NK-92 (cell line): ENCODE measurements around the gene STX5.
"Not testable (repeated sequence)": the region's sequence is repeated elsewhere in the genome, so short reads cannot be mapped to it uniquely, and the experiment has no call there.

Experiments
- DNase-seq: peaks from one replicate; lab custom pipeline; 2025; ENCODE audit not compliant: unreplicated experiment; lab: John Stamatoyannopoulos, UW

The STX5 gene

GRCh38 chr11:62786318-62787004 lies 45.4 kb downstream of the STX5 start:
- no peak for DNase-seq

- no peak for DNase-seq
Observed at GRCh38 chr11:62782753-62783152, 49.1 kb downstream of the STX5 start.

DNA sequence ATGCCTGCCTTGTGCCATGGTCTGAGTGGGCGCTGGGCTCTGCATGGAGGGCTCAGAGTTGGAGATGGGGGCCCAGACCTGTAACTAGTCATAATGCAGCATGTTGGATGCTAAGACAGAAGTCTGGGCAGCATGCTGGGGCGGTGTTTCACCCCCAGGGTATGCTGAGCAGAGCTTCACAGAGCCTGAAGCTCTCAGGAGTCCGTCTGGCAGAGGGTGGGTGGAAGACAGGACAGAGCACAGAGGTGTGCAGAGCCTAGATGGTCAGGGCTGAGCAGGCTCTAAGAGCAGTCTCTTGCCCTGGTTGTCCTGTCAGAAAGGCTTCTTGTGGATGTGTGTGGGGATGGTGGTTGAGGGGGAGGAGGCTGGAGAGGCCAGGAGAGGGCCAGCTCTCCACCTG lies 53.4 kb downstream of the STX5 start:
- no peak for DNase-seq

DNA sequence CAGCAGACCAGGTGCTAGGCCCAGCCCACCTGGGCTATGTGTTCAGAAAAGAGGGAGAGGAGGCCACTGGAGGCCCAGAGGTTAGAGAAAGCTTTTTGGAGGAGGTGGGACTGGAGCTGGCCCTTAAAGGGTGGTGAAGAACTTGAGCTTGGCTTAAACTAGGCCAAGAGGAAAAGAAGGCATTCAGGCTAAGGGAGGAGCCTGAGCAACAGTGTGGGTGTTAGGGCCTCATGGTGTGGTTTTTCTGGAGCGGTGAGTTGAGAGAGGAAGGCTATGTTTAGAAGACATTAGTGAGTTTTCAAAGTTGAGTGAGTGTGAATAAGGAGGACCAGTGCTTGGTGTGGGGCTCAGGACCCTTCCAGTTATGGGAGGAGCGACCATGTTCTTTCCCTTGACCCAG lies 54.5 kb downstream of the STX5 start:
- DNase-seq: no peak

DNA sequence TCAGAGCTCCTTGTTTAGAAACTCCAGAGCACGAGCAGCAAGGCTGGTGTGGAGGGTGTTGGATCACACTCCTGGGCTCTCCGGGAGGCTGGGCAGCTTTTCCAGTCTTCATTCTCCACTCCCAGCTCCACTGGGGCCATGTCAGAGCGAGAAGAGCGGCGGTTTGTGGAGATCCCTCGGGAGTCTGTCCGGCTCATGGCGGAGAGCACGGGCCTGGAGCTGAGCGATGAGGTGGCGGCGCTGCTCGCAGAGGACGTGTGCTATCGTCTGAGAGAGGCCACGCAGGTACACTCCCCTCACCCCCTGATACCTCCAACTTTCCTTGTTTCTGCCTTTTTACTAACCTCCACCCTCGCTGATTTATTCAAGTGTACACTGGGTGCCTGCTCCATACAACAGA lies 56.2 kb downstream of the STX5 start:
- DNase-seq: no peak

DNA sequence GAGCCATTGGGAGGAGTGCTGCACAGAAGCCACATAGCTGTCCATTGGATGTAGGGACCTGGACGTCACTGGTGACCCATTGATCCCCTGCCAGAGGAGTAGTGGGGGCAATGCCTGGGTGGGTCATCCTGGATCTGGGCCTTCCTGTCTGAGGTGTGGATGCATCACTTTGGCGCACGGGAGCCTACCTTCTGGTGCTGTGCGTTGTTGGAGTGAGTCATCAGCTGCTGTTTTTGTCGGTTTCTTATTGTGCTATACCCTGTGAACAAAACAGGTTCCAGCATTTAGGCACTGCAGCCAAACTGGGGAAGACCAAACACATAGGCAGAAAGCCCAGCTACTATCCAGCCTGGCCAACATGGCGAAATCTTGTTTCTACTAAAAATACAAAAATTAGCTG lies 57.4 kb downstream of the STX5 start:
- DNase-seq: no peak

DNA sequence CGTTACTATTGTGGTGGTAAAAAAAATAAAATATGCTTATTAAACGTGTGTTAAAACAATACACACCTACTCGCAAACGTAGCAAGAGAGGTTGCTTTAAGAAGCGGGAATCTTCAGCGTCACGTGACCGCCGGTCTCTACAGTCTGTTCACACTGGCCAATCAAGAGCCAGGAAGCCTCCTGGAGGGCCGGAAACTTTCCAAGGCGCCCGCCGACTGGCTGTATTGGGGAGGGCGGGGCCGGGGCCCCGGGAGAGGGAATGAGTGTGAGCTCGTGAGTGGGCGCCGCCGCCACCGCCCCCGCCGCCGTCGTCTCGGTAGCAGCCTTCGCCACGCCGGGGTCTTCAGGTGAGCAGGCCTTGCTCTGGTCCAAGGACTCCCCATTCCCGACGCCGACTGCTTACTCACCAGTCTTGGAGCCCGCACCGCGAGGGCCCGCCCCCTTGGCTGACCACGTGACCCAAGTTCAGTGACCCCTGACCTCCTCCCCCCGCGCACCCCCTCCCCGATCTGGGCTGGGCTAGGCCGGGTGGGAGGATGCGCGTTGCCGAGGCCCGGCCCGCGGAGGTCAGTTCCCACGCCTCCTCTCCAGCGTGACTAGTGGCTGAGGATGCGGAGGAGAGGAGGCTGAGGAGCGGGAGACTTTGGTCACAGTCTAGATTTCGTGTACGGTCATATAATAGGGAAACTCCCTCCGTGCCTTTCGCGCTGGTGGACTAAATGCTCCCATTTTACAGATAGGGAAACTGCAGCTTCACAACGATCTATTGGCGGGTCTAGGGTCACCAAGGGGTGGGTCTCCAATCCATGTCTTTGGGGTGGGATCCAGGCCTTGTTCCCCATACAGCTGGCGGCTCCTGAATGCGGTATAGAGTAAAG lies 60.5 kb downstream of the STX5 start, which contains the start of gene TAF6L:
TSS of gene TAF6L (plus strand) at position 253 of the 878 bp plus-strand sequence. CDS start 4,388 bp downstream, outside the sequence.
- no peak for DNase-seq

DNA sequence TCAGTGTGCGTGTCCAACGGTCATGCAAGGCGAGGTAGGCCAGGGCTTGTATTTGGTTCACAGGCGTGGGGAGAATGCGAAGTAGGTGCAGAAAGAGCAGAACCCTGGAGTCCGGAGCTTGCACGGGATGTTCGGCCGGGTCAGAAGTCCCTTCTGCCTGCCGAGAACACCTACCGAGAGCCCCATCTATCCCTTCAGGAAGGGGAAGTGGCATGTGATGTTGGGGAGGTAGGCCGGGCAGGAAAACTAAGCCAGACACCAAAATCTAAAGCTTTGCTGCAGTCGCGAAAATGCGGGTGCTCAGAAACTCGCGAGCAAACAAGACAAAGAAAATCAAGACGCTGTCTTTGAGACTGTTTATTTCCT lies 61.1 kb downstream of the STX5 start:
- DNase-seq: no peak

- not testable (repeated sequence) for DNase-seq
Observed at GRCh38 chr11:62760867-62761227, 71.0 kb downstream of the STX5 start.

DNA sequence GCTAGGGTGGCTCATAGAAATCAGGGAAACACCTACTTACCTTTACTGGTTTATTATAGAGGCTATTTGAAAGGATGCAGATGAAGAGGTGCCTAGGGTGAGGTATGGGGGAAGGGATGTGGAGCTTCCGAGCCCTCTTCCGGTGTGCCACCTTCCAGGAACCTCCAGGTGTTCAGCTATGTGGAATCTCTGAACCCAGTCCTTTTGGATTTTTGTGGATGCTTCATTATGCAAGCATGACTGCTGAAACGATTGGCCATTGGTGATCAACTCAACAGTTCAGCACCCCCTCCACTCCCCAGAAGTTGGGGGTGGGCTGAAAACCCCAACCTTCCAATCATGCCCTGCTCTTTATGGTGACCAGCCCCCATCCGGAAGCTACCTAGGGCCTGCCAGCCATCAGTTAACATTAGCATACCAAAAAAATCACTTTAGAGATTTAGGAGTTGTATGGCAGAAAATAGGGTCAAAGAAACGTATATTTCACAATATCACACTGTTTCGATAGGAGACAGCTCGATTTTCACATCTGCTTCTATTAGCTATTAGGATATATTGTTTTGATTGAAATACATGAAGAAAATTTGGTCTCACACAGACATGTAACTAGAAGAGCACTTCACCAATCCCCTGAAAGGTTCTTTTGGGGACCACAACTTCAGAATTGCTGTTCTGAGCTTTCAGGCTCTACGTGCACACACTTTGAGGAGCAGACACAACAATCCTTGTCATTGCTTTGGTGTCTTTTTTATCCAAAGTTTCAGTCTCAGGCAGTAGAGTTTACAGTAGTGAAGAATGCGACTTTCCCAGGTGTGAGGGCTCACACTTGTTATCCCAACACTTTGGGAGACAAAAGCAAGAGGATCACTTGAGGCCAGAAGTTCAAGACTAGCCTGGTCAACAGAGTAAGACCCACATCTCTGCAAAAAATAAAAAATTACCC lies 73.7 kb downstream of the STX5 start:
- DNase-seq: no peak
